Aorta (tissue), 5 donors: Measurements from ENCODE around the gene SRPRA. TPM values are rescaled to one million over a fixed set of nuclear protein-coding genes. Genes with fewer than 3 reads are reported as not detected.

Experiments
- ATAC-seq: fragments of 200-7000 bp; cut with Tn5 transposase; one replicate; pipeline ENCODE4 v1.9.1; 2022; ENCODE audit warnings: moderate library complexity; ENCODE audit not compliant: low FRiP score
- DNase-seq, 2 donors: peaks; one replicate each; pipeline ENCODE4 v3.0.0-alpha.2; 2020
- H3K27ac ChIP-seq, 2 donors: one replicate each; pipeline ENCODE4 v1.5.1; 2013; ENCODE audit warnings: low read length in 2 of 2, mild to moderate bottlenecking in 2 of 2, moderate library complexity in 2 of 2, control low read depth in 1 of 2, inconsistent platforms in 1 of 2, low read depth in 1 of 2
- H3K27me3 ChIP-seq, 2 donors: one replicate each; pipeline ENCODE4 v1.6.1; 2013; ENCODE audit warnings: control low read depth in 1 of 2, low read length in 1 of 2, mild to moderate bottlenecking in 1 of 2, moderate library complexity in 1 of 2; ENCODE audit not compliant: insufficient read depth in 2 of 2, control insufficient read depth in 1 of 2
- H3K36me3 ChIP-seq, 2 donors: one replicate each; pipeline ENCODE4 v1.6.1; 2013; ENCODE audit warnings: control low read depth in 1 of 2, low read length in 1 of 2, mild to moderate bottlenecking in 1 of 2; ENCODE audit not compliant: insufficient read depth in 2 of 2, control insufficient read depth in 1 of 2
- H3K4me1 ChIP-seq, 2 donors: one replicate each; pipeline ENCODE4 v1.6.1; 2013; ENCODE audit warnings: low read length in 2 of 2, control low read depth in 1 of 2, mild to moderate bottlenecking in 1 of 2, moderate library complexity in 1 of 2; ENCODE audit not compliant: insufficient read depth in 2 of 2, control insufficient read depth in 1 of 2
- H3K4me3 ChIP-seq, 2 donors: one replicate each; pipeline ENCODE4 v1.5.1; 2013; ENCODE audit warnings: low read length in 2 of 2, control low read depth in 1 of 2, mild to moderate bottlenecking in 1 of 2
- H3K9me3 ChIP-seq: one replicate; pipeline ENCODE4 v1.6.1; 2013; ENCODE audit warnings: mild to moderate bottlenecking, low read length; ENCODE audit not compliant: control insufficient read depth
- WGBS, 2 donors: extraction: QIAGEN DNeasy Blood & Tissue Kit; methylation state at CpG; one replicate each; pipeline ENCODE4 v1.1.7; 2013; 5-methylcytosine and 5-hydroxymethylcytosine counted together
- intact Hi-C, 2 donors: fragments of 100-400 bp; cut with DNase I; formaldehyde crosslinking; loops; one replicate each; pipeline versions ENCODE4 v1.14.2 to v1.15.0; 2022
- polyA plus RNA-seq, 2 donors: library from polyadenylated mRNA; stranded (reverse); fragments of 200-250 nt; gene quantifications; one replicate each; pipeline ENCODE4 v1.2.3, GENCODE V29; 2013
- total RNA-seq, 2 donors: library from RNA; stranded (reverse); fragmentation: NEBNext Ultra II Directional; extraction: Animal tissue kit (Norgen Biotek cat#: 25700); gene quantifications; one replicate each; pipeline ENCODE4 v1.2.1, GENCODE V29; 2021
- donor health status: healthy with polysubstance abuse.
- donor health status: Bipolar disorder and iron deficiency.
- donor health status: DM: no; HTN: no; CAD: no.
- donor health status: DM: no; HTN: no; CAD: no.
- donor health status: DM: yes; HTN: yes; CAD: no.

Gene SRPRA
- total and polyA plus RNA-seq, 4 donors = 29.4 to 104 (median 88.8) TPM

GRCh38 chr11:126214841-126215240 lies 53.9 kb downstream of the SRPRA start:
- Histone ChIP-seq H3K4me1 (peaks cover 0 to 6% of the 10 kb centered on the region in 2 donors), H3K9me3 (no peaks in the 10 kb centered on the region), H3K27me3 (no peaks in the 10 kb centered on the region), H3K36me3 (no peaks in the 10 kb centered on the region), H3K27ac (no peak overlapping the region), H3K4me3 (no peak overlapping the region)
- ATAC-seq = no peak
- intact Hi-C loops = loop anchor here in 1 of 2 donors (5.0 to 10.0 kb wide), 2 partner anchors 52 to 620 kb away; partner anchors contain the start of genes FOXRED1, SRPRA and STT3A
- WGBS, 2 donors = 60 to 69% methylated on average over 6 of the region's 6 CpGs
- DNase-seq = no peak

DNA sequence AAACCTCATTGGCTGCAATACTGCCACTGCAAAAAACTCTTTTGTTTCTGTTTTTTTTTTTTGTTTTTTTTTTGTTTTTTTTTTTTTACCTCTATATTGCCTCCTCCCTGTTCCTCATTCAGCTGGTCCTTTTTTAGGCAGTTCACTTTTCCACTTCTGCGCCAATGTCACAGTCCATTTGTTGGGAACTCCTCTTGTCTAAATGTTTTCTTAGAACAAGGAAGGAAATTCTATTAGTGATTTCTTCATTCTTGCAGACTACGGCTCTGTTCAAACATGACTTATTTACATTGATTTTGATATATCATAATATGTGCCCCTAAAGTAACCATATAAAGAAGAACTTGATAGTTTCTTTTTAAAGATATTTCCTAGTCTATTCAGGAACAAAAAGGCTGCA lies 54.3 kb downstream of the SRPRA start:
- Histone ChIP-seq H3K27ac (no peak overlapping the region), H3K36me3 (no peaks in the 10 kb centered on the region), H3K27me3 (no peaks in the 10 kb centered on the region), H3K4me3 (no peak overlapping the region), H3K9me3 (no peaks in the 10 kb centered on the region), H3K4me1 (peaks cover 0 to 6% of the 10 kb centered on the region in 2 donors)
- ATAC-seq (no peak), DNase-seq (no peak)
- intact Hi-C loops = loop anchor here in 1 of 2 donors (5.0 to 10.0 kb wide), 2 partner anchors 53 to 620 kb away; partner anchors contain the start of genes FOXRED1, SRPRA and STT3A
- 60 to 87% methylated on average over 2 of the region's 2 CpGs for WGBS, 2 donors

Other genes starting within 250 kb of the SRPRA start
- gene CDON, start 206.0 kb downstream of the SRPRA start, total RNA-seq = 10 to 100 TPM in 1 of 2 donors, 1 to 10 TPM in 1; 8.1 to 50.3 TPM
- gene CDON, start 206.0 kb downstream of the SRPRA start, polyA plus RNA-seq = under 1 TPM; 0.49 to 0.88 TPM
- gene RPUSD4, start 57.2 kb downstream of the SRPRA start, total RNA-seq = 10 to 100 TPM; 18.1 to 24.0 TPM
- 10 to 100 TPM; 14.5 to 23.5 TPM for gene RPUSD4, start 57.2 kb downstream of the SRPRA start, polyA plus RNA-seq
- 10 to 100 TPM; 14.1 to 21.9 TPM for gene FAM118B, start 57.1 kb downstream of the SRPRA start, total RNA-seq
- 10 to 100 TPM; 11.9 to 19.0 TPM for gene FAM118B, start 57.1 kb downstream of the SRPRA start, polyA plus RNA-seq
- 10 to 100 TPM; 19.9 to 25.4 TPM for gene FOXRED1, start 259 bp upstream of the SRPRA start, total RNA-seq
- gene FOXRED1, start 259 bp upstream of the SRPRA start, polyA plus RNA-seq = 10 to 100 TPM in 1 of 2 donors, 1 to 10 TPM in 1; 9.6 to 26.5 TPM
- gene TIRAP, start 14.2 kb upstream of the SRPRA start, total RNA-seq = 10 to 100 TPM in 1 of 2 donors, 1 to 10 TPM in 1; 9.5 to 17.3 TPM
- 10 to 100 TPM in 1 of 2 donors, 1 to 10 TPM in 1; 4.9 to 10.7 TPM for gene TIRAP, start 14.2 kb upstream of the SRPRA start, polyA plus RNA-seq
- gene DCPS, start 35.2 kb upstream of the SRPRA start, total RNA-seq = 1 to 10 TPM; 9.0 to 9.9 TPM
- 1 to 10 TPM; 7.9 to 9.6 TPM for gene DCPS, start 35.2 kb upstream of the SRPRA start, polyA plus RNA-seq
- 10 to 100 TPM; 26.5 to 36.3 TPM for gene ST3GAL4, start 86.8 kb upstream of the SRPRA start, total RNA-seq
- gene ST3GAL4, start 86.8 kb upstream of the SRPRA start, polyA plus RNA-seq = 10 to 100 TPM; 25.4 to 29.9 TPM